Keratinocyte (primary cell): ENCODE results near the gene UTF1. TPM values are rescaled to one million over a fixed set of nuclear protein-coding genes. Genes with fewer than 3 reads are reported as not detected.

ENCODE experiments used
- DNase-seq: peaks from one replicate; pipeline ENCODE4 v3.0.0-alpha.2; 2011; ENCODE audit warnings: low read depth, missing footprints, low spot score
- FAIRE-seq: peaks from 2 replicates; lab custom pipeline; 2011; peaks lifted over from hg19 to GRCh38; lab: Jason Lieb, UNC
- H2AFZ ChIP-seq: 2 replicates; pipeline ENCODE4 v1.6.0; 2012; ENCODE audit warnings: low read length, control low read depth, inconsistent platforms; ENCODE audit not compliant: control insufficient read depth
- H3K27ac ChIP-seq: 2 replicates; pipeline ENCODE4 v1.5.1; 2011; ENCODE audit warnings: low read length; ENCODE audit not compliant: control insufficient read depth, insufficient read depth
- H3K27me3 ChIP-seq: 3 replicates; pipeline ENCODE4 v1.6.0; 2011; ENCODE audit warnings: low read length; ENCODE audit not compliant: control insufficient read depth, insufficient read depth; ENCODE audit errors: extremely low read depth
- H3K36me3 ChIP-seq, 2 experiments: 2 replicates in 1 of 2; 3 replicates in 1 of 2; pipeline ENCODE4 v1.5.1; 2011; ENCODE audit warnings: low read length in 2 of 2, mild to moderate bottlenecking in 1 of 2; ENCODE audit not compliant: control insufficient read depth in 2 of 2, insufficient read depth in 2 of 2; ENCODE audit errors: extremely low read depth in 1 of 2
- H3K4me1 ChIP-seq: 3 replicates; pipeline ENCODE4 v1.5.1; 2011; ENCODE audit warnings: low read length; ENCODE audit not compliant: control insufficient read depth, insufficient read depth; ENCODE audit errors: extremely low read depth
- H3K4me2 ChIP-seq: 3 replicates; pipeline ENCODE4 v1.6.0; 2011; ENCODE audit warnings: low read depth, low read length; ENCODE audit not compliant: control insufficient read depth, insufficient read depth; ENCODE audit errors: extremely low read depth
- H3K4me3 ChIP-seq, 3 experiments: fragments of 200-600 bp in 1 of 3; sonication (generic) in 1 of 3; 2 replicates in 2 of 3; 3 replicates in 1 of 3; pipeline ENCODE4 v1.5.1; 2011 to 2016; ENCODE audit warnings: low read length in 3 of 3, mild to moderate bottlenecking in 3 of 3, control low read depth in 2 of 3, inconsistent platforms in 1 of 3, low read depth in 1 of 3, mixed read lengths in 1 of 3, mixed run types in 1 of 3, moderate library complexity in 1 of 3; ENCODE audit not compliant: control insufficient read depth in 2 of 3, insufficient read depth in 2 of 3; ENCODE audit errors: extremely low read depth in 1 of 3
- H3K79me2 ChIP-seq: 2 replicates; pipeline ENCODE4 v1.6.0; 2012; ENCODE audit warnings: low read length; ENCODE audit not compliant: control insufficient read depth, insufficient read depth
- H3K9ac ChIP-seq: 3 replicates; pipeline ENCODE4 v1.6.0; 2011; ENCODE audit warnings: low read length; ENCODE audit not compliant: control insufficient read depth, insufficient read depth; ENCODE audit errors: extremely low read depth
- H3K9me1 ChIP-seq: 3 replicates; pipeline ENCODE4 v1.6.0; 2011; ENCODE audit warnings: low read length; ENCODE audit not compliant: control insufficient read depth, insufficient read depth; ENCODE audit errors: extremely low read depth
- H3K9me3 ChIP-seq: 2 replicates; pipeline ENCODE4 v1.5.1; 2012; ENCODE audit warnings: low read depth, low read length; ENCODE audit not compliant: control insufficient read depth
- H4K20me1 ChIP-seq: 3 replicates; pipeline ENCODE4 v1.6.0; 2011; ENCODE audit warnings: low read length; ENCODE audit not compliant: control insufficient read depth, insufficient read depth; ENCODE audit errors: extremely low read depth
- EZH2 ChIP-seq: IDR thresholded peaks from one replicate; pipeline ENCODE4 v1.6.1; 2012; ENCODE audit warnings: inconsistent platforms, mild to moderate bottlenecking, low read length, moderate library complexity
- dilution Hi-C: fragments of 300-500 bp; cut with MboI; formaldehyde crosslinking; loops from one replicate; pipeline ENCODE4 v1.7.0; 2020; ENCODE audit warnings: low sequenced_read_pairs; ENCODE audit not compliant: extremely low pct_ligation_motif_present
- polyA plus RNA-seq, 5 experiments: library from polyadenylated mRNA; depleted of rRNA in 3 of 5; stranded (reverse) in 3 of 5; stranded (forward) in 1 of 5; unstranded in 1 of 5; fragments of >200 nt; gene quantifications; 1 replicate in 1 of 5; 2 replicates in 3 of 5; 3 replicates in 1 of 5; pipeline versions ENCODE4 v1.2.1 to v1.2.3, GENCODE V29; 2011 to 2012; ENCODE audit warnings: missing spikeins in 2 of 5, low read depth in 1 of 5, low replicate concordance in 1 of 5
- TF ChIP-seq, protein P1 (sequence below), 3 experiments: IDR thresholded peaks in 1 of 3; conservative IDR thresholded peaks in 1 of 3; optimal IDR thresholded peaks in 1 of 3; 2 replicates in 2 of 3; 3 replicates in 1 of 3; pipeline versions ENCODE3 to v1.5.1; 2011; ENCODE audit warnings: low read length in 3 of 3, mild to moderate bottlenecking in 3 of 3, moderate library complexity in 2 of 3, control low read depth in 1 of 3, inconsistent platforms in 1 of 3; ENCODE audit not compliant: insufficient read depth in 2 of 3; ENCODE audit errors: extremely low read depth in 1 of 3

UTF1 gene
- polyA plus RNA-seq, 1 donor (not counting 4 experiments of a cell fraction or from before 2014, with no cell fraction given), result not detected

- dilution Hi-C loops, result no loop called here
- Histone ChIP-seq H3K27ac (no peak overlapping the region), H3K9me1 (no peaks in the 10 kb centered on the region), H3K9me3 (no peaks in the 10 kb centered on the region), H3K4me3 (no peak overlapping the region), H3K36me3 (no peaks in the 10 kb centered on the region), H3K79me2 (no peaks in the 10 kb centered on the region), H3K4me2 (no peak overlapping the region), H3K9ac (no peak overlapping the region), H3K27me3 (no peaks in the 10 kb centered on the region), H4K20me1 (no peaks in the 10 kb centered on the region), H2AFZ (no peak overlapping the region), H3K4me1 (no peaks in the 10 kb centered on the region)
- TF ChIP-seq, protein P1, sequence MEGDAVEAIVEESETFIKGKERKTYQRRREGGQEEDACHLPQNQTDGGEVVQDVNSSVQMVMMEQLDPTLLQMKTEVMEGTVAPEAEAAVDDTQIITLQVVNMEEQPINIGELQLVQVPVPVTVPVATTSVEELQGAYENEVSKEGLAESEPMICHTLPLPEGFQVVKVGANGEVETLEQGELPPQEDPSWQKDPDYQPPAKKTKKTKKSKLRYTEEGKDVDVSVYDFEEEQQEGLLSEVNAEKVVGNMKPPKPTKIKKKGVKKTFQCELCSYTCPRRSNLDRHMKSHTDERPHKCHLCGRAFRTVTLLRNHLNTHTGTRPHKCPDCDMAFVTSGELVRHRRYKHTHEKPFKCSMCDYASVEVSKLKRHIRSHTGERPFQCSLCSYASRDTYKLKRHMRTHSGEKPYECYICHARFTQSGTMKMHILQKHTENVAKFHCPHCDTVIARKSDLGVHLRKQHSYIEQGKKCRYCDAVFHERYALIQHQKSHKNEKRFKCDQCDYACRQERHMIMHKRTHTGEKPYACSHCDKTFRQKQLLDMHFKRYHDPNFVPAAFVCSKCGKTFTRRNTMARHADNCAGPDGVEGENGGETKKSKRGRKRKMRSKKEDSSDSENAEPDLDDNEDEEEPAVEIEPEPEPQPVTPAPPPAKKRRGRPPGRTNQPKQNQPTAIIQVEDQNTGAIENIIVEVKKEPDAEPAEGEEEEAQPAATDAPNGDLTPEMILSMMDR (optimal IDR thresholded peaks at IDR 0.05 in 1 of 3, IDR thresholded peaks at IDR 0.05 in 1 of 3, conservative IDR thresholded peaks at IDR 0.05 in 1 of 3; ENCODE audit: extremely low read depth in 1 of 3, insufficient read depth in 2 of 3, low read length in 3 of 3), result no peak
- no peak for TF ChIP-seq EZH2
- DNase-seq, result no peak
- FAIRE-seq, result no peak
These were observed 34.9 kb upstream of the UTF1 start for GRCh38 chr10:133195096-133195495.

GRCh38 chr10:133195611-133196010, 34.4 kb upstream of the UTF1 start:
- Histone ChIP-seq H2AFZ (no peak overlapping the region), H3K9ac (no peak overlapping the region)

More at GRCh38 chr10:133195611-133196010, 34.4 kb upstream of the UTF1 start:
- TF ChIP-seq, protein P1 (optimal IDR thresholded peaks at IDR 0.05 in 1 of 3, IDR thresholded peaks at IDR 0.05 in 1 of 3, conservative IDR thresholded peaks at IDR 0.05 in 1 of 3; ENCODE audit: extremely low read depth in 1 of 3, insufficient read depth in 2 of 3, low read length in 3 of 3), result no peak
- TF ChIP-seq EZH2, result no peak
- Histone ChIP-seq H3K36me3 (no peaks in the 10 kb centered on the region), H3K4me1 (no peaks in the 10 kb centered on the region), H3K4me2 (no peak overlapping the region), H3K27me3 (peaks cover under 1% of the 10 kb centered on the region), H3K79me2 (no peaks in the 10 kb centered on the region), H4K20me1 (no peaks in the 10 kb centered on the region), H3K9me1 (no peaks in the 10 kb centered on the region), H3K27ac (no peak overlapping the region), H3K4me3 (no peak overlapping the region), H3K9me3 (no peaks in the 10 kb centered on the region)
- FAIRE-seq (no peak), DNase-seq (no peak)
- dilution Hi-C loops, result no loop called here
